Fibroblast of upper back skin (primary cell): ENCODE results near the gene FKBP3.
"Not testable (repeated sequence)": the region's sequence is repeated elsewhere in the genome, so short reads cannot be mapped to it uniquely, and the experiment has no call there.

ENCODE experiments used
- DNase-seq: peaks from one replicate; pipeline ENCODE4 v3.0.0-alpha.2; 2013

FKBP3 gene

DNA sequence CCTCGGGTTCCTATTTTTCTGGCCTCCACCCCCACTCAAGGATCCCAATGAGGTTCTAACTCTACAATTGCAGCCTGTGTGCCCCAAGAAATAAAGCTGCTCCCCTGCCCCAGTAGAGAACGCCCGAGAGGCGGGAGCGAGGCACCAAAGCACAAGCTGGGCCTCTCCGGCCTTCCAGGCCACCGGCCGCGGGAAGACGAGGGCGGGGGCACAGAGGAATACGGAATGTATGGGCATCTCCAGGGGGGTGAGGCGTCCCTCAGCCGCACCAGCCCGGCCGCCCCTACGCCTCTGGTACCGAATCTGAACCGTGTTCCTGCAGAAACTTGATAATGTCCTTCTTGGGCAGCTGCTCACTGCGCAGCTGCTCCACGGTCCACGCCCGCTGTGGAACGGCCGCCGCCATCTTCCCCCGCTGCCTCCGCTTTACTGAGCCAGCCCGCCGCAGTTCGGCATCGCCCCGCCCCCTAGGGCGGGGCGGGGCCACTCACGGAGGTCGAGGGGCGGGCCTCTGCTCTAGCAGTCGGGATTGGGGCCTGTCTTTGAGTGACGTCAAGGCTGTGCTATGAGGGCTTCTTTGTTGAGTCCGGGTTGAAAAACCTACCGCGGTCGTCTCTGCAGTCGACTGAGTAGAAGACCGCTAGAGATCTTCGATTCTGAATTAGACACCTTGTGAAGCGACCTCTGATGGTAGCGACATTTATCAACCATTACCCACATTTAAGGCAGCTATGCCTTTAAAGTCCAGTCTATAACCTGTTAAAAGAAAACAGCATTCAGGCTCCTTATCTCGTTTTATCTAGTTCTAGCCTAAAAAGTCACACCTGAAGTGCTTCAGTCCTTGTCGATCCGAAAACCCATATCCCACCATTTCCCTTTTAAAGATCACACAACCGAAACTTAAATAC lies at the start of gene FKBP3:
Gene FKBP3, minus strand, starts transcription at position 431 of the 908 bp plus-strand sequence. Its CDS starts 25 bp downstream, at position 406.
- DNase-seq, result peak; percentile 99

DNA sequence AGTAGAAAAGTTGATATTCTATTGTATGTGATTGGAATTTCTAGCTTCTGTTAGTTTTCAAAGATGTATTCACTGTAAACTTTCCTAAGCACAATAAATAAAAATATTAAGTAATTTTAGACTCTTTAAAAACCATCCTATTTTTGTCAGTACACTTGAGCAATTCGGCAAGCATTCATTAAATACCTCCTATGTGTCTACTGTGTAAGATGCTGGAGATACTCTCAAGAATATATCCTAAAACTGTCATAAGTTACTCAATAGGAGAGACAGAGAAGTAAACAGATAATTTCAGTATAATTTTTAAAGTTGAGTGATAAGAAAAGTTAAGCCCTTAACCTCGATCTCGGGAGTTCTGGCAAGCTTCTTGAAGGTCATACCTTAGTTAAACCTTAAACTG lies 47.5 kb upstream of the FKBP3 start:
- DNase-seq, result no peak

DNA sequence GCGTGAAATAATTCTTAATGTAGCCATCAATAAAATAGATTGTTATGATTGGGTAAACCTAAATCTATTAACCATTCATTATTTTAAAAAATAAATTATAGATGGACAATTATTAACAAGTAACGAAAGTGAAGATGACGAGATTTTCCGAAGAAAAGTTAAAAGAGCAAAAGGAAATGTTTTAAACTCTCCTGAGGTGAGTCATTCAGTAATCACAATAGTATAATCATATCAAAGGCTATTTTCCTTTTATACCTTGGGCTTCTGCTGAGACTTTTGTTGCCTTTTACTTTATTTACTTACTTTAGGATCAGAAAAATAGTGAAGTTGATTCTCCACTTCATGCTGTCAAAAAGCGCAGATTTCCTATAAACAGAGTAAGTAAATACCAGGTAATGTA lies 47.0 kb upstream of the FKBP3 start:
- DNase-seq, result no peak

DNA sequence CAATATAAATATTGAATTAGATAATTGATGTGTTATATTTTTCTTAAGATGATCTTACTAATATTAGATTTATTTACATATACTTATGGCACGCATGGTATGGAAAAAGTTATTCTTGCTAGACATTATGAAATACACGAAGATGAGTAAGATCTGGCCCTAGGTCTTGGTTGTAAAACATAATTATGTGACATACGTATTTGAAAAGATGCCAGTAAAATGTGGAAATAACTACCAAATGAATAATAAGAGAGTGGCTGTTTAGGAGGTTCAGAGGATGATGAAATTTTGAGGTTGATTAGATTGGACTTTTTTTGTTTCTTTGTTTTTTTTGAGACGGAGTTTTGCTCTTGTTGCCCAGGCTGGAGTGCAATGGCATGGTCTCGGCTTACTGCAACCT lies 42.8 kb upstream of the FKBP3 start:
- DNase-seq, result peak; percentile 92

DNA sequence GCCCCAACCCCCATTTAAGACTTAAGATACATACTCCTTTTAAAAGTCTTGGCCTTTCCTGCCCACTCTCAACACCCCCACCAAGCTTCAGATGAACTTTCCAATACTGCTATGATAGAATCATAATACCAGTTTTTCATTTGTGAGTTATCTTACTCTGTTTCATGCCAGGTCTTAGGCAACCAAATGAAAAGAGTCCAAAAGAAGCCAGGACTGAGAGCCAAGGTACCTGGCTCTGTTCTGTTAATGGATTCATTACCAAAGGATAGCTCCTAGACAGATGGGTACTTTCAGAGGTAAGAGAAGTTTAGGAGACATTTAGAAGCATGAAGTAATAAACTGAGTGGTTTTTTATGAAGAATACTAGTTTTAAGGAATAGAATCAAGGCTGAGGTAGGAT lies 35.6 kb upstream of the FKBP3 start:
- no peak for DNase-seq

DNA sequence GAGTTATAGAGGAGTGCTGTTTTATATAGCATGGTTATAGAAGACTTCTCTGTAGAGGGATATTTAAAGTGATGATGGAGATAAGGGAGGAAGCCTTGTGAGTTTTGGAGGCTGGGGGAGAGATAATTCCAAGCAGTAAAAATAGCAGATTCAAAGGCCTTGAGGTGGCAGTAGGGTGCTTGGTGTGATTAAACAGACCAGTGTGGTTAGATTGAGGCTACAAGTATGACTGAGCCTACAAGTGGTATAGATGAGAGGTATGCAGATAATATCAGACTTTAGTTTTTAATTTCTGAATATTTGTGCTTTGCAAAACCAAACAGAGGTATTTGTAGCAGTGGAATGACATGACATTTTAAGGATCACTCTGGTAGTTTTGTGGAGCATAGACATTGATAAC lies 21.8 kb upstream of the FKBP3 start:
- DNase-seq, result peak; percentile 20

DNA sequence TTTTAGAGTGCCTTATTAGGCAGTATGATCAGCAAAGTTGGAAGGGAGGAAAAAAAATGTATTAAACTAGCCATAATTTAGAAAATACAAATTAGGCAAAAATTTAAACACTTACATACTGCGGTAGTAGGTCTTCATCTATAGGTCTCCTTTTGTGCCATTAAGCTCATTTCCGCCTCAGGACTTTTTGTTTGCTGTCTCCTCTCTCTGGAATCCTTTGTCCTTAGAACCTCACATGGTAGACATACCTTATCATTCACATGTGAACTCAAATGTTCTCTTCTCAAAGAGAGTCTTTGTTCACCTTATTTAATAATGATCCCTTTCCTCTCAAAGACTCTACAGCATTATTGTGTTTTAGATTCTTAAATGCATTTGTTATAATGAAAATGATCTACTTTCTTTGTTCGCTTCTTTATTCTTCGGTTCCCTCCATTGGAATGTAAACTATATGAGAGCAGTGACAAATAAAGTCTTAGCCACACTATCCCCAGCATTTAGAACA lies 16.2 kb upstream of the FKBP3 start:
- no peak for DNase-seq

DNA sequence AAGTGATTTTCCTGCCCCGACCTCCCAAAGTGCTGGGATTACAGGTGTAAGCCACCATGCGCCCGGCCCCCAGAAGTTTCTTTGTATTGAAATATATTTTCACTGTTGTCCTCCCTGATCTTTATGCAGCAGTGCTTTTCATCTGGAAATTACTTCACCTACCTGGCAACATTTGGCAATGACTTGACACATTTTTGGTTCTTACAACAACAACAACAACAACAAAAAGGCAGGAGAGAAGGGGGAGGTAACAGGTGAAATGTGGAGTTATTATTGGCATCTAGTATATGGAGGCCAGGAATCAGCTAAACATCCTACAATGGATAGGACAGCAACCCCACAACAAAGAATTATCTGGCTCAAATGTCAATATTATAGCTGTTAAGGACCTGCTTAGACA lies 15.3 kb upstream of the FKBP3 start:
- no peak for DNase-seq

DNA sequence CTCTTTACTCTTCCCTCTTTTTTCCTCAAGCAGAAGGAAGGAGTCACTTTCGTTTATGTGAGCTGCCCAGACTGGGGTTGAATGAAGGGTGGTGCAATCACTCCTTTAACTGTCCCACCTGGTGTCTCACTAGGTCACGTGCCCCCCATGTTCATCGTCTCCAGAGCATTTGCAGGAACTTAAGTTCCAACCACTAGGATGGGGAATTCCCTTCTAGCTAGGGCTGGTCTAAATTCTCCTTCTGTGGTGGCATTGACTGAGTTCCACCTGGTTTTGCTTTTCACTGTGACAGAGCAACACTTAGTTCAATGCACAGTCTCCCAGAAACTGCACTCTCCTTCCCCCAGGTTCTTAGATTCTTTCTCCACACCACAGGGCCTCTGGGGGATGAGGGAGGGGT lies 10.9 kb upstream of the FKBP3 start:
- DNase-seq, result no peak

DNA sequence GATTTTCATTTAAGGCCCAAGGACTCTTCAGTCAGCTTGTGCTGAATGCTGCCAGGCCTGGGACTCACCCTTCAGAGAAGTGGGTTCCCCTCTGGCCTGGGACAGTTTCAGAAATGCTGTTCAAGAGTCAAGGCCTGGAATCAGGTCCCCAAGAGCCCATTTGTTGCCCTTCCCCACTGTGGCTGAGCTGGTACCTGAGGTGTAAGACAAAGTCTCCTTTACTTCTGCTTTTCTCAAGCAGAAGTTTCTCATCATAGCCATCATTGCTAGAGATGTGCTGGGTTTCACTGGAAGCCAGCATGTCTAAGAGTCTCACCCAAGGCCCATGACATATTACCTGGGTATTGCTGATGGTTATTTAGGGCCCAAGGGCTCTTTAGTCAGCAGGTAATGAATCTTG lies 10.4 kb upstream of the FKBP3 start:
- DNase-seq, result no peak

DNA sequence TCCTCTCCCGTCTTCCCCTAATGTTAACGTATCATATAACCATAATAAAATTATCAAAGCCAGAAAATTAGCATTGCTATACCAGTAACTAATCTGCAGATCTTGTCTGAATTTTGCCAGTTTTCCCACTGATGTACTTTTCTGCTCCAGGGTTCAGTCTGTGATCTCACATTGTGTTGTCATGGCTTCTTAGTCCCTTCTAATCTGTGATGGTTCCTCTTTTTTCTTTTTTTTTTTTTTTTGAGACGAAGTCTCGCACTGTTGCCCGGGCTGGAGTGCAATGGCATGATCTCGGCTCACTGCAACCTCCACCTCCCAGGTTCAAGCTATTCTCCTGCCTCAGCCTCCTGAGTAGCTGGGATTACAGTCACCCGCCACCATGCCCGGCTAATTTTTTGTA lies 7.8 kb upstream of the FKBP3 start:
- DNase-seq, result not testable (repeated sequence)

DNA sequence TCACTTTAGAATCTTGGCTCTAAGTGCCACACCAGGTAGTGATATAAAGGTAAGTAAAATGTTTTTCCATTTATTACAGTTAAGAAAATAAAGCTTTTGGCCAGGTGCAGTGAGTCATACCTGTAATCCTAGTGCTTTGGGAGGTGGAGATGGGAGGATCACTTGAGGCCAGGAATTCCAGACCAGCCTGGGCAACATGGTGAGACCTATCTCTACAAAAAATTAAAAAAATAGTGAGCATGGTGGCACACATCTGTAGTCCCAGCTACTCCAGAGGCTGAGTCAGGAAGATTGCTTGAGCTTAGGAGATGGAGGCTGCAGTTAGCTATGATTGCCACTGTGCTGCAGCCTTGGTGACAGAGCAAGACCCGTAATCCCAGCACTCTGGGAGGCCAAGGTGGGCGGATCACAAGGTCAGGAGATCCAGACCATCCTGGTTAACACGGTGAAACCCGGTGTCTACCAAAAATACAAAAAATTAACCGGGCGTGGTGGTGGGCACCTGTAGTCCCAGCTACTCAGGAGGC lies 6.4 kb upstream of the FKBP3 start:
- DNase-seq, result no peak

DNA sequence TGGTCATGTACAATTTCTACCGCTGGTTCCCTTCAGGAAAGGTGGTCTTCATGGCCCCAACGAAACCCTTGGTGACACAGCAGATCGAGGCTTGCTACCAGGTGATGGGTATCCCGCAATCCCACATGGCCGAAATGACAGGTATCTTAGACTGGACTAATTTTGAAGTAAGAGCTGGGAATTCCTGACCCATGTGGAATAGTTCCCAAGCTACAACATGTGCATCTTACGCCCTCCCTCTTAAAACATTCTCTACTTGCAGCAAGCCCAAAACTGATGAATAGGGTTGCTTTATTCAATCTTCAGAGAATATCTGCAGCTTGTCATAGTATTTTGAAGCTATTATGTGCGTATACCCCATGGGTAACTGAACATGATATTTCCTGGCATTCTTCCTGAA lies 2.1 kb upstream of the FKBP3 start:
- no peak for DNase-seq

DNA sequence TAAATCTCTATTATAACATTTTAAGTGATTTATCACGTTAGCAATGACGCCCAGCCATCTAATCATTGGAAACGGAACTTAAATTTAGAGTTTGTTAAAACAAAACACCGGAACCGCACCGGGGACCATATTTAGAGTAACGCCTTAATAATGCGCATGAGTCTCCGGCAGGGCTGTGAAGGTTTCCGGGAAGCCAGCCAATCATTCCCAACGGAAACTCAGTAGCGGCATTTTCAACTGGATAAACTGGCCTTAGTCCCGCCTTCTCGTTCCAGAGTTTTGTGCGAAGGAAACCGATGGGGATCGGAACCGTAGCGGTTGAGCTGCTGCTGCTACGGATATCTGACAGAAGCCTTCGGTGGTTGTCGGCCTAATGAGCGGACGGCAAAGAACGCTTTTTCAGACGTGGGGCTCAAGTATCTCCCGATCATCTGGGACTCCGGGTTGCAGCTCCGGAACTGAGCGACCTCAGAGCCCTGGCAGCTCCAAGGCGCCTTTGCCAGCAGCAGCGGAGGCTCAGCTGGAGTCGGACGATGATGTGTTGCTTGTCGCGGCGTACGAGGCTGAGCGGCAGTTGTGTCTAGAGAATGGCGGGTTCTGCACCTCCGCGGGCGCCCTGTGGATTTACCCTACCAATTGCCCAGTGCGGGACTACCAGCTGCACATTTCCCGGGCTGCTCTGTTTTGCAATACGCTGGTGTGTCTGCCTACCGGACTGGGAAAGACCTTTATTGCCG lies 1.5 kb upstream of the FKBP3 start, which contains the start of gene FANCM:
Gene FANCM, plus strand, starts transcription at position 272 of the 737 bp plus-strand sequence. Its CDS starts 102 bp downstream, at position 374.
- DNase-seq, result peak; percentile 97

DNA sequence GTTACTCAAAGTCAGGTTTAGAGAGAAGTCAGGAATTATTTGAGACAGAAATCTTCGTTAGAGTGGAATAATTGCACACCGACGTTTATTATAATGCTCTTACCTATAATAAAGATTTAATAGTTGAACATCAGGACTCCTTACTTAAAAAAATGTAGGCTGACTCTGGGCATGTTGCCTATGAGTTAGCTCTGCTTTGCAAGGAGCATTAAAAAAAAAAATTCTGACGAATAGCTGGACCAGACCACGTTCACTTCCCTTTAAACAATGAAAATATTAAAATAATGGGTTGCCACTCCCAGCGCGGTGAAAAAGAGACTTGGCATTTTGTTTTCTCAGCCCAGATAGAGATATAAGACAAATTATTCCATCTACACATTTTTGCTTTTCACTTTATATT lies 875 bp upstream of the FKBP3 start:
- DNase-seq, result peak; percentile 21

DNA sequence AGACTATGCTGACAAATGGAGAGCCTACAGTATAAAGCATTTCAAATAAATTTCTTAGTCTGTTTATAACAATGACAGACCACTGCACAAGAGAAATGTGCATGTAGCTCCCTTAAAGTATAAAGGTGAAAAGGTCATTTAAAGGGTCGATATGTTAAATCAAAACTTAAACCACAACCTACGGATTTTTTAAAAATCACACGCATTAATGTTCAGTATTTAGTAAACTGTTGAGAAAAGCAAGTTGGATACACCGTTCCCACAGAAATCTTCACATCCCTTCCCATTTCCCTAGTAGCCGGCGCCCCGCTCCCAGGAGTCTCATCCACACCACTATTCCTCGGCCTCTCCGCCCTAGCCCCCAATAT lies 614 bp downstream of the FKBP3 start:
- no peak for DNase-seq

DNA sequence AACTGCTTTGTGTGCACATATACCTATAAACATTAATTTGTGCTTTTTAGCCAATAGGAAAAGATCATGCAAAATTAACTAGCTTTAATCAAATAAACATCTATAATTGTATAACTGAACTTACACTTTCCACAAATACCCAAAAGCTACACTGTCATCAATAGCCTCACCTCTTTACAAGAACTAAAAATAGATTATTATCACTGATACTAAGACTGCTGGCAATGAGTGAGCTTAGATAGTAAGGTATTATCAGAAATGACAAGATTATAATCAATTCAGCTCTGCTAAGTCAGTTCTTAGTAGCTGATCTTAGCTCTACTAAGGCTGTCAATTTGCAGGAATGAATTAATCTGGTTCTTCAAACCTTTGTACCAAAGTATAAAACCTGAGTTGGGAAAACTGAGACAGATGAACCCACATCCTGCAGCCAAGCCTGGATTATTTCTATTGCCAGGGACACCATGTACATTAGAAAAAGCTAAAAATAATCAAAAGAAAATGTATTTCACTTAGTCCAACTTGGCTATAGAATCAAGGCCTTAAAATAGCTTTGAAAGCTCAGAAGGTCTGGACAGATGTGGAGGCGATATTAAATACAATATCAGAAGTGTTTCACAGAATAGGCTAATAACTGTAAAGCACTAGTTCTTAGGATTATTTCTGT lies 5.2 kb downstream of the FKBP3 start:
- DNase-seq, result no peak

DNA sequence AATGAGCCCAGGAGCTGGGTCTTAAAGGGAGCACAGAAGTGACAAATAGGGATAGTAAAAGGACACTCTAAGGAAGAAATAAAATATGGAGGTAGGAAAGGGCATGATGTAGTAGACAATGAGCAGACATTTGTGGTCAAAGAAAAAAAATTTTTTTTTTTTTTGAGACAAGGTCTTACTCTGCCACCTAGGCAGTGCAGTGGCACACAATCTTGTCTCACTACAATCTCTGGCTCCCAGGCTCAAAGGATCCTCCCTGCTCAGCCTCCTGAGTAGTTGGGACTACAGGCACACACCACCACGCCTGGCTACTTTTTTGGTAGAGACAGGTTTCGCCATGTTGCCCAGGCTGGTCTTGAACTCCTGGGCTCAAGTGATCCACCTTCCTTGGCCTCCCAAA lies 8.5 kb downstream of the FKBP3 start:
- no peak for DNase-seq

DNA sequence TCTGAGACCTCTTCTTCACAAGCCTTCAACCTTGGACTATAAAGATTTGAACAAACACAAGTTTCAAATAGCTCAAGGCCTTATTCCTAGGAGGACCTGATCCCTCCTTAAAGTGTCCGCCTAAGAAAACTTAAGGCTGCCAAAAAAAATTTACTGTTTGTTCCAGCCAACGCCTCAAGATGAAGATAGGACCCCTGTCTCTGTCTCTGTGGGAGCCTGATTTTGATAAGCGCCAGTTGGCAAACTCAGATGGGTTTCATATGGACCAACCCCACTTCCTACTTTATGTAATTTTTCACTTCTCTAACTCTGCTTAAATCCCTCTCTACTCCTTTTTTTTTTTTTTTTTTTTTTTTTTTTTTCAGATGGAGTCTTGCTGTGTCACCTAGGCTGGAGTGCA lies 11.0 kb downstream of the FKBP3 start:
- DNase-seq, result no peak

DNA sequence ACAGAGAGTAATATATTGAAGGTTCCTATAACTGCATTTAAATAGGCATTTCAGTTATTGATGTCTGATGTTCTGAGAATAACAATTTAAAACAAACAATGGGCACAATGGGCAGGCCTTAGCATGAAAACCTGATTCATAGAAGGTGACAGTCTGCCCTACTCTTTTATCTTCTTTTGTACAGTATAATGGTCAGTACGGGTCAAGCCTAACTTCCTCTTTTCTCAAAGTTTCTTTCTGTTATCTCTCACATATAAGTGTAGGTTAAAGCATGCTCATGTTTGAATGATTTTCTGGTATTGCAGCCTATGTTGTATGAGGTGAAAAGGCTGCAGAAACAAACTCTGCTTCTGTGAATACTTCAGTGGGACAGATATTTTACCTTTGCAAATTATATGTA lies 14.2 kb downstream of the FKBP3 start:
- no peak for DNase-seq

DNA sequence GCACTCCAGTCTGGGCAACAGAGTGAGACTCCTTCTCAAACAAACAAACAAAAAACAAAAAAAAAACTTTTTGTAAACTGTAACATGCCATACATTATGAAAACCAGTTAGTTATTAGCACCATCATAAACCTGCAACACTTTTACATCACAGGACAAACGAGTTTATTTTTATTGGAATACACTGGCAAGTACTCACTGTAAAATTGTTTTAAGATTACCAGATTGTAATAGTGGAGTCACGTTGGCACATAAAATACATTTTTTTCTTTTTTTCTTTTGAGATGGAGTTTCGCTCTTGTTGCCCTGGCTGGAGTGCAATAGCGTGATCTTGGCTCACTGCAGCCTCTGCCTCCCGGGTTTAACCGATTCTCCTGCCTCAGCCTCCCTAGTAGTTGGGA lies 15.7 kb downstream of the FKBP3 start:
- no peak for DNase-seq

DNA sequence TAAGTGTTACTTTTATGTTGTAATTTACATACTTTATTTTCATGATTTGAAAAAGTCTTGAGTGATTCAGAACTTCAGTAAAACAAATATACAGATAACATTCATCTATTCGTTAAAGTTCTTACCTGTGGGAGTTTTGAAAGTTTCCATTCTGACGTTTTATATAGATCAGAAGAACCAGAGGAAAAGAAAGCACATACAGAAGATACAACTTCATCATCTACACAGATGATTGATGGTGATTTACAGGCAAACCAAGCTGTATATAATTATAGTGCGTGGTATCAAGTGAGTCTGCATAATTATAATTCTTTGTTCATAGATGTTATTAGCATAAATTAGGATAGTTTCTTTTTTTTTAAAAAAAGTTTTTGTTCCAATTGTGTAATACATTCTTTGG lies 20.0 kb downstream of the FKBP3 start:
- no peak for DNase-seq
